ENCODE data around the gene OR2AT4.

Gene OR2AT4

GRCh38 chr11:75040167-75040770 is 56.4 kb downstream of the OR2AT4 start:
- no peak overlapping the region for H3K27ac ChIP-seq (ENCODE audit: low read length)
- H3K9ac ChIP-seq (ENCODE audit: low read length), result no peak overlapping the region
- H3K9me3 ChIP-seq (ENCODE audit: control insufficient read depth, low read depth, low read length), result no peaks in the 10 kb centered on the region
- no peaks in the 10 kb centered on the region for H3K4me1 ChIP-seq (ENCODE audit: control insufficient read depth, low read depth, low read length)
- no peaks in the 10 kb centered on the region for H3K36me3 ChIP-seq (ENCODE audit: control insufficient read depth, low read depth, low read length)
- no peaks in the 10 kb centered on the region for H3K27me3 ChIP-seq (ENCODE audit: control insufficient read depth, insufficient read depth, low read length)
- H3K4me3 ChIP-seq (ENCODE audit: low read length), result no peak overlapping the region

- Histone ChIP-seq H3K4me1 (ENCODE audit: control insufficient read depth, low read depth, low read length) (no peaks in the 10 kb centered on the region), H3K4me3 (ENCODE audit: low read length) (no peak overlapping the region), H3K27me3 (ENCODE audit: control insufficient read depth, insufficient read depth, low read length) (no peaks in the 10 kb centered on the region), H3K9ac (ENCODE audit: low read length) (no peak overlapping the region), H3K36me3 (ENCODE audit: control insufficient read depth, low read depth, low read length) (no peaks in the 10 kb centered on the region), H3K27ac (ENCODE audit: low read length) (no peak overlapping the region), H3K9me3 (ENCODE audit: control insufficient read depth, low read depth, low read length) (no peaks in the 10 kb centered on the region)
Observed at GRCh38 chr11:75035911-75036565, 60.6 kb downstream of the OR2AT4 start.

GRCh38 chr11:75035256-75035655 is 61.4 kb downstream of the OR2AT4 start:
- no peaks in the 10 kb centered on the region for H3K4me1 ChIP-seq (ENCODE audit: control insufficient read depth, low read depth, low read length)
- H3K27me3 ChIP-seq (ENCODE audit: control insufficient read depth, insufficient read depth, low read length), result no peaks in the 10 kb centered on the region
- no peak overlapping the region for H3K9ac ChIP-seq (ENCODE audit: low read length)
- H3K4me3 ChIP-seq (ENCODE audit: low read length), result no peak overlapping the region
- H3K36me3 ChIP-seq (ENCODE audit: control insufficient read depth, low read depth, low read length), result no peaks in the 10 kb centered on the region
- no peaks in the 10 kb centered on the region for H3K9me3 ChIP-seq (ENCODE audit: control insufficient read depth, low read depth, low read length)
- no peak overlapping the region for H3K27ac ChIP-seq (ENCODE audit: low read length)

- Histone ChIP-seq H3K4me3 (ENCODE audit: low read length) (no peak overlapping the region), H3K27me3 (ENCODE audit: control insufficient read depth, insufficient read depth, low read length) (no peaks in the 10 kb centered on the region), H3K9me3 (ENCODE audit: control insufficient read depth, low read depth, low read length) (no peaks in the 10 kb centered on the region), H3K4me1 (ENCODE audit: control insufficient read depth, low read depth, low read length) (no peaks in the 10 kb centered on the region), H3K27ac (ENCODE audit: low read length) (no peak overlapping the region), H3K9ac (ENCODE audit: low read length) (no peak overlapping the region), H3K36me3 (ENCODE audit: control insufficient read depth, low read depth, low read length) (no peaks in the 10 kb centered on the region)
Observed at GRCh38 chr11:75033916-75034315, 62.8 kb downstream of the OR2AT4 start.

- Histone ChIP-seq H3K4me1 (ENCODE audit: control insufficient read depth, low read depth, low read length) (no peaks in the 10 kb centered on the region), H3K36me3 (ENCODE audit: control insufficient read depth, low read depth, low read length) (no peaks in the 10 kb centered on the region), H3K4me3 (ENCODE audit: low read length) (no peak overlapping the region), H3K9ac (ENCODE audit: low read length) (no peak overlapping the region), H3K27ac (ENCODE audit: low read length) (no peak overlapping the region), H3K9me3 (ENCODE audit: control insufficient read depth, low read depth, low read length) (no peaks in the 10 kb centered on the region), H3K27me3 (ENCODE audit: control insufficient read depth, insufficient read depth, low read length) (no peaks in the 10 kb centered on the region)
Observed at GRCh38 chr11:75032550-75032935, 64.1 kb downstream of the OR2AT4 start.

GRCh38 chr11:75031771-75032549 is 64.7 kb downstream of the OR2AT4 start:
- Histone ChIP-seq H3K9ac (ENCODE audit: low read length) (no peak overlapping the region), H3K4me1 (ENCODE audit: control insufficient read depth, low read depth, low read length) (no peaks in the 10 kb centered on the region), H3K27ac (ENCODE audit: low read length) (no peak overlapping the region), H3K27me3 (ENCODE audit: control insufficient read depth, insufficient read depth, low read length) (no peaks in the 10 kb centered on the region), H3K36me3 (ENCODE audit: control insufficient read depth, low read depth, low read length) (no peaks in the 10 kb centered on the region), H3K4me3 (ENCODE audit: low read length) (no peak overlapping the region), H3K9me3 (ENCODE audit: control insufficient read depth, low read depth, low read length) (no peaks in the 10 kb centered on the region)

Data from iPS-18a (cell line).